Measurements from ENCODE around the gene SCAF4.
"Not testable (repeated sequence)": the region's sequence is repeated elsewhere in the genome, so short reads cannot be mapped to it uniquely, and the experiment has no call there.

Gene SCAF4

GRCh38 chr21:31741116-31741515 is 9.2 kb upstream of the SCAF4 start:
- Histone ChIP-seq H3K4me3 (ENCODE audit: low read length) (no peak overlapping the region), H3K4me1 (ENCODE audit: low read length) (peaks cover 5% of the 10 kb centered on the region), H3K9me3 (ENCODE audit: insufficient read depth, low read length) (0 out of 2 replicates have a peak, but pooled peaks cover 4% of the 10 kb centered on the region), H3K9ac (ENCODE audit: low read length) (no peak overlapping the region), H3K79me2 (ENCODE audit: low read length) (no peaks in the 10 kb centered on the region), H2AFZ (ENCODE audit: low read depth, low read length) (no peak overlapping the region), H3K27me3 (ENCODE audit: low read depth, low read length) (no peaks in the 10 kb centered on the region), H3K4me2 (ENCODE audit: low read length) (no peak overlapping the region), H4K20me1 (ENCODE audit: insufficient read depth, low read length) (no peaks in the 10 kb centered on the region), H3K27ac (ENCODE audit: low read length) (no peak overlapping the region), H3K36me3 (replicated peaks; ENCODE audit: low read depth, low read length) (peaks cover 3% of the 10 kb centered on the region)
- TF ChIP-seq CTCF (IDR thresholded peaks at IDR 0.05; ENCODE audit: low read depth, low read length) = no peak
- no peak for TF ChIP-seq EZH2phosphoT487 (IDR thresholded peaks at IDR 0.05; ENCODE audit: low read depth)

DNA sequence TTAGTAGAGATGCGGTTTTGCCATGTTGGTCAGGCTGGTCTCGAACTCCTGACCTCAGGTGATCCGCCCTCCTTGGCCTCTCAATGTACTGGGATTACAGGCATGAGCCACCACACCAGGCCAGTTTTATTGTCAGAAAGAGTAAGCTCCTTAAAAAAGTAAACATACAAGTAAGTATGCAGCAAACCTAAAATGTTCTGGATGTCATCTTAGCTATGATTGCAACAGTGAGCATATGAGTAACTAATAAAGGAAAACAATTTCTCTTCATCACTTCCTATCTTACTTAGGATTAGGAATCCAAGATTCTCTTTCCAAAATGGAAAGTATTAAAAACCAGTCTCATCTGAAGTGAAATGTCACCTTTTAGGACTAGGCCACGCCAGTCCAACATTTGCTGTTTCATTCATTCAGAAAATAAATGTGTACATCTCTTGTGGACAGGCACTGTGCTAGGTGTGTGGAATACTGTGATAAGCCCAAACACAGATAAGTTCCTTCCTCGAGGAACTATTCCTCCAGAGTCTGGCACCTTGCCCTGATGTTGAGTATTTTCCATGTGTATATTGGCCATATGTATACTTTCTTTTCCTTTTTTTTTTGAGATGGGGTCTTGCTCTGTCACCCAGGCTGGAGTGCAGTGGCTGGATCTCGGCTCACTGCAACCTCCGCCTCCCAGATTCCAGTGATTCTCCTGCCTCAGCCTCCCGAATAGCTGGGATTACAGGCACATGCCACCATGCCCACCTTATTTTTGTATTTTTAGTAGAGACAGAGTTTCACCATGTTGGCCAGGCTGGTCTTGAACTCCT is 5.9 kb upstream of the SCAF4 start:
- H3K9ac ChIP-seq (ENCODE audit: low read length); H3K27me3 ChIP-seq (ENCODE audit: low read depth, low read length); H3K4me2 ChIP-seq (ENCODE audit: low read length); H2AFZ ChIP-seq (ENCODE audit: low read depth, low read length); H4K20me1 ChIP-seq (ENCODE audit: insufficient read depth, low read length); H3K27ac ChIP-seq (ENCODE audit: low read length); H3K4me3 ChIP-seq (ENCODE audit: low read length); H3K79me2 ChIP-seq (ENCODE audit: low read length); H3K9me3 ChIP-seq (ENCODE audit: insufficient read depth, low read length); H3K36me3 ChIP-seq (replicated peaks; ENCODE audit: low read depth, low read length): not testable (repeated sequence)
- peaks cover 27% of the 10 kb centered on the region for H3K4me1 ChIP-seq (ENCODE audit: low read length)

DNA sequence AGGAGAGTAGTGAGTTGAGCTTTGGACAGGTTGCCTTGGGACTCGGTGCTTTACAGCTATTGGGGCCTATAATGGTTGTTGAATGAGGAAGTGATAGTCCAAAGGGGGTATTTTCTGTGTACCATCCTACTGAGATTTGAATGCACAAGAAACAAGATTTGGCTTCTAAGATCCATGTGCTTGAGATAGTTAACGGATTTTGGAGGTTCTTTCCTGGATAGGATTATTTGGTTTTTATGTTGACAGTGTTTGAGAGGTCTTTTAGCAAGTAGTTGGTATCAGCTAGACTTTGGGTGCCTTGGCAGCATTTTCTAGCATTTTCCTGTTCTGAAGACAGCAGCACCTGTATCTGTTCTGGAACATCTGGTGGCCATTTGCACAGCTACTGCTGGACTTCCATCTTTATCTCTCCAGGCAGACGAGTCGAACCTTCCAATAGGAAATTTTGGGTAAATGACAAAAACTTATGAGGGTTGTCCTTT is 3.6 kb upstream of the SCAF4 start:
- peak overlapping the region; percentile 17; the same call in 1 of the 2 replicates for H3K9ac ChIP-seq (ENCODE audit: low read length)
- H3K27me3 ChIP-seq (ENCODE audit: low read depth, low read length) = no peaks in the 10 kb centered on the region
- TF ChIP-seq CTCF (IDR thresholded peaks at IDR 0.05; ENCODE audit: low read depth, low read length) (no peak), EZH2phosphoT487 (IDR thresholded peaks at IDR 0.05; ENCODE audit: low read depth) (no peak)
- H4K20me1 ChIP-seq (ENCODE audit: insufficient read depth, low read length) = peaks cover 5% of the 10 kb centered on the region
- H3K79me2 ChIP-seq (ENCODE audit: low read length) = peaks cover 21% of the 10 kb centered on the region
- H3K36me3 ChIP-seq (replicated peaks; ENCODE audit: low read depth, low read length) = no peaks in the 10 kb centered on the region
- H3K4me1 ChIP-seq (ENCODE audit: low read length) = peaks cover 29% of the 10 kb centered on the region
- H3K9me3 ChIP-seq (ENCODE audit: insufficient read depth, low read length) = no peaks in the 10 kb centered on the region
- H3K4me3 ChIP-seq (ENCODE audit: low read length) = no peak overlapping the region
- H3K27ac ChIP-seq (ENCODE audit: low read length) = peak overlapping the region; percentile 44
- H3K4me2 ChIP-seq (ENCODE audit: low read length) = peak overlapping the region; percentile 69
- H2AFZ ChIP-seq (ENCODE audit: low read depth, low read length) = peak overlapping the region; percentile 26; the same call in 1 of the 2 replicates

- Histone ChIP-seq H3K4me2 (ENCODE audit: low read length) (peak overlapping the region; percentile 74), H3K4me1 (ENCODE audit: low read length) (peaks cover 45% of the 10 kb centered on the region), H3K4me3 (ENCODE audit: low read length) (peak overlapping the region; percentile 90; the same call in 1 of the 2 replicates), H3K9me3 (ENCODE audit: insufficient read depth, low read length) (no peaks in the 10 kb centered on the region), H3K27me3 (ENCODE audit: low read depth, low read length) (no peaks in the 10 kb centered on the region), H3K27ac (ENCODE audit: low read length) (no peak overlapping the region), H3K36me3 (replicated peaks; ENCODE audit: low read depth, low read length) (peaks cover 5% of the 10 kb centered on the region), H2AFZ (ENCODE audit: low read depth, low read length) (no peak overlapping the region), H4K20me1 (ENCODE audit: insufficient read depth, low read length) (peaks cover 24% of the 10 kb centered on the region), H3K9ac (ENCODE audit: low read length) (peak overlapping the region; percentile 90; the same call in 1 of the 2 replicates), H3K79me2 (ENCODE audit: low read length) (peaks cover 40% of the 10 kb centered on the region)
- no peak for TF ChIP-seq CTCF (IDR thresholded peaks at IDR 0.05; ENCODE audit: low read depth, low read length)
- no peak for TF ChIP-seq EZH2phosphoT487 (IDR thresholded peaks at IDR 0.05; ENCODE audit: low read depth)
These were observed 1.7 kb upstream of the SCAF4 start for GRCh38 chr21:31733551-31734149.

All from OCI-LY3 (cell line).